Effector CD4-positive, alpha-beta T cell (primary cell): ENCODE measurements around the gene LLCFC1.
"Not testable (repeated sequence)": the region's sequence is repeated elsewhere in the genome, so short reads cannot be mapped to it uniquely, and the experiment has no call there.

Experiments
- DNase-seq: peaks from one replicate; pipeline ENCODE4 v3.0.0-alpha.2; 2020

The LLCFC1 gene

DNA sequence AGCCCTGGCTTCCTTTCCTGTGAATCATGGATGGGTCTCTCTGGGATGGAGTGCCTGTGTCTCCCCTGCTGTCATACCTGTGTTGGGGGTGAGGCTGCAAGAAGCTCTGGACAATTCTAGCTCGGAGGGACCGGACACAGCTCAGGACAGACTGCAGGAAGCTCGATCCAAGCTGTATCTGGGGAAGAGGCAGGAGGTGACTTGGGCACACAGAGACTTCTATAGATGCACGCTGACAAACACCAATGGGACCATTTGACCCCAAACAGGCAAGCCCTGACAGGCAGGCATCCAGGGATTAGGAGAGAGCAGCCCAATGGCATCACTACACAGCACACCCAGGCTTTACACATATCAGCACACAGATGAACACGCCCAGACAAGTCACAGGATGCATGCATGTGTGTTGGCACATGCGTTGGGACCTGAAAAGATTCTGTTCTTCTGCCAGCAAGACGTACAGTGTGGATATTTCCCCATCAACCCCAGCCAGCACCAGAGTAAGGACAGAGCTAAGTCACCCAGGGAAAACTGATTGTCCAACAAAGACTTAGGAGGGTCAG, 4.5 kb downstream of the LLCFC1 start:
- DNase-seq = no peak

DNA sequence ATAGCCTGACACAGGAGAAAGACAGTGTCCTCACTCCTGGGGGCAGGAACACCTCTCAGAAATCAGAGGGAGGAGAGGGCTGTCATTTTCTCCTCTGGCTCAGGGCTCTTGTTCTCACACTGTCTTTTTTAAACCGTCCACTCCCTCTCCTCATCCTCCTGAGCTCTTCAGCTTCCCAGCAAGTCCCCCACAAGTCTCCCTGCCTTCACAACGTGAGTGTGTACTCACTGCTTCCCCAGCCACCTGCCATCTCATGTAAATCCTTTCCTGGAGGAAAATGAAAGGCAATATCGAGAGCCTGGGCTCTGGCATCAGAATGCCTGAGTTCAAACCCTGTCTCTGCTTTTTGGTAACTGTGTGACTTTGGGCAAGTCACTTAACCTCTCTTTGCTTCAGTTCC, 5.7 kb downstream of the LLCFC1 start:
- no peak for DNase-seq

DNA sequence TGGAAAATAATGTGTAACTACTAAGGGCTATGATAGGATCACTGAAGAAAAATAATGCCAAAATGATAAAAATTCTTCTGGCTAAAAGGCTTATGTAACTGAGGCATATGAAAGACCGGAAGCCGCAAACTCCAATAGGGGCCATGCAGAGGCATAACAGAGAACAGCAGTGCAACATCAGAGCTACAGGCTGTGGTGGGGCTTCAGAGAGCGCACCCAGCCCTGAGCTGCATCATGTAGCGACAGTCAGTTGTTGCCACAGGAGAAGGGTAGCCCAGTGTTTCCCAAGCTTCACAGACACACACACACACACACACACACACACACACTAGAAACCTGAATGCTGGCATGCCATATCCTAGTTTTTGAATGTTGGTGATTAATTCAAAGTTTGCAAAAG, 9.3 kb downstream of the LLCFC1 start:
- DNase-seq = no peak

DNA sequence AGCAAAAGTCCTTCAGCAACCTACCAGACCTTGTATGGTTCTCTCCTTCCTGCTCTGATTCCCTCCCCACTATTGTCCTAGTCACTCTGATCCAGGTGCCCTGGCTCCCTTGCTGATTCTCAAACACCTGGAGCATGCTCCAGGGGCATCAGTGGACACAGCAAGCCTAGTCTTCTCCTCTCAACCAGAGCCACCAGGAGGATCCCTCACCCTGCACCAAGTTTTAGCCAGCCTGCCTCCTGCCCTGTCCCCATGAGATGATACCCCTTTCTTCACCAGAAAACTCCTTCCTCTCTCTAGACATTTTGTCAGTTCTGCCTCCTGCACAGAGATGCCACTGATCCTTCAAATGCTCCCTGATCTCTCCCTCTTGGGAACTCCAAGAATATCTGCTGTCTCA, 11.0 kb downstream of the LLCFC1 start:
- no peak for DNase-seq

DNA sequence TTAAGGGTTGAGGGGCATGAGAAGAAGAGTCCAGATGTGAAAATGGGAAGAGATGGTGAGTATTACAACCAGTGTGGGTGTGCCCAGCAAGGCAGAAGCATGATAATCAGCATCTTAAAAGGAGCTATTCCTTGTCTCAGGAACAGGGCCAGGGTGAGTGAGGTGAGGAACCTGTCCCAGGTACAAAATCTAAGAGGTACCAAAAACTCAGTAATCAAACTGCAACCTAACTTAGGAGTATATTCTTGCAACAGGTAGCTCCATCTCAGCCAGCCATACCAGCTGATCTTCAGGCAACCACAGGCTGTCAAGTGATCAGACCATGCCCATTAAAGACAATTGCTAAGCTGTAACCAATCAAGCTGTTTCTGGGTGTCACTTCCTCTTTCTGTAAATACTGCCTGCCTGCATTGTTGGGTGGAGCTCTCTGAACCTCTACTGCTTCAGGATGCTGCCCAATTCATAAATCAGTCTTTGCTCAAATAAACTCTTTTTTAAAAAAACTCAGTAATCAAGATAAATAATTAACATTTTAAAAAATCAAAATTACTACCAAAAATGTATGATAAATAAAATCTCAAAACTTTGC, 15.5 kb downstream of the LLCFC1 start:
- DNase-seq = no peak

DNA sequence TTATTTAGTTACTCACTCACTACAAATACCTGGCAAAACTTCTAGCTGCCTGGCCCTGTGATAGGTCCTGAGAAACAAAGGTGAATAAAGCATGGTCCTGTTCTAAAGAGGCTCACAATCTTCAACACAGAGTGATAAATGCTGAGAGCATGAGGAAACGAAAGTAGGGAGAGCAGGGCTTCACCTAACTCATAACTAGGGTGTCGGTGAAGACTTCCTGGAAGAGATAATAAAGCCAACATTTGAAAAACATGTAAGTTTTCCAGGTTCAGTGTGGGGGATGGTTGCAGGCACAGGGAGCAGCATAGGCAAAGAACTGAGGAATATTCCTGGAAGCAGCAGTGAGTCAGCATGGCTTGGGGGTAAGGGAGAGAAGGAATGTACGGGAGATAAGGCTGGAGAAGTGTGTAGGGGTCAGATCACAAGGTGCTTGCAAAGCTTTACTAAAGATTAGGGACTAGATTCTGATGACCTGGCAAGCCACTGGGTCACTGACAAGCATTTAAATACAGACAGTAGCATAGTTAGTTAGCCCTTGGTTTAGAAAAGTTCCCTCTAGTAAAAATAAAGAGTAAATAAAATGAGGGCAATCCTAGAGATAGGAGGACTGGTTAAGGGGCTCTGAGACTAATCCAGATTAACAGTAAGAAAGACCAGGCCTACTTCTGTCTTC, 17.8 kb downstream of the LLCFC1 start:
- no peak for DNase-seq

DNA sequence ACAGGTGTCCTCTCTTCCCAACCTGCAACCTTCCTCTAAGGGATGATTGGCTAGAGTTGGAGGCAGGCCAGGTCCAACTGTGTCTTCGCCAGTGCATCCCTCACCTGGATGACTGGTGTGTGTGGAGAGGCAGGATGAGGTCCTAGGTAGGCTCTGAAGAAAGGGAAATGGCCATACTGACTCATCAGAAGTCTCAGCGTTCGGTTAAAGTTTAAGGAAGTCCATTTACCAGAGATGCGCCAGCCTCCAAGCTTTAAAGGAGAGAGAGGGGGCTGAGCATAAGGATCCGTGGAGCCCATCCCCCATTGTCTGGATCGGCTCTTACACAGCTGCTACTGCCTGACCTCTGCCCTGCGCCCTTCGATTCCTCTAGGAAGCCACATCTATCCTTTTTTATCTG, 18.4 kb downstream of the LLCFC1 start:
- no peak for DNase-seq

DNA sequence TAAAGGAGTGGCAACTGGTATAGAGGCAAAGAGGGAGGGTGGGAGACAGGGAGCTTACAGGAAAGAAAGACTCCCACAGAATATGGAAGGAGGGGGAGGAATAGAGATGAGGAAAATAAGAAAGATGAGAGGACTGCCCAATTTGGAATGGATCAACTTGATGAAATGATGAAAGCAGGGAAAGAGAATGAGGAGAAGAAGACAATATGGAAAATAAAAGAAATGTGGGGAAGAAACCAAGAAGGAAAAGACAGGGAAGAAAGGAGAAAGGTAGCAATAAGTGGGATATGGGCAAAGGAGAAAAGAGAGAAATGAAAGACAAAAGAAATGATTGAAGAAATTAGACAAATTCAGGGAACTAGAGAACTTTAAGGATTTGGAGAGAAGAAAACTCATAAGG, 19.9 kb downstream of the LLCFC1 start:
- no peak for DNase-seq

DNA sequence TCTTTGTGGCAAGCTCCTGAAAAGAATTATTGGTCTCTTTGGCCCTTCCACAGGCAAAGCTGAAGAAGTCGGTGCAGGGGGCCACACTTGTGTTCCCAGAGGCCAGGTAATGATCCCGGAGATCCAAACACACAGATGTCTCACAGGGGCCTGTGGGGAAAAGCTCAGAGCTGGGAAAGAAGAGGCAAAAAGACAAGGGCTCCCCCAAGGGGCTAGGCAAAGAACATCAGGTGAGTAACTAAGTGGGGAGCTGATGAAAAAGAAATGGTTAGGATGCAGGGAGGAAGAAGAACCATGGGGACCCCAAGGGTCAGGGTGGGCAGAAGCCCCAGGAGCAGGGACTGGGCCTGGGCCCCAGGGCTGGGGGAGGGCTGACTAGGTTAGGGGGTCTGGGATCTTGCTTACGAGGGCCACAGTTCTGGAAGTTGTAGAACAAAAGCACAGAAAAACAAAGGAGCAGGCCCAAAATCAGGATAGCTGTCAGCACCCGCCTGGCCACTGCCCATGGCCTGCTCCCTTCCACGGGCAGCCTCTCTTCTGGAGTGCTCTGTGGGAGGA, 21.8 kb downstream of the LLCFC1 start:
- DNase-seq = no peak

DNA sequence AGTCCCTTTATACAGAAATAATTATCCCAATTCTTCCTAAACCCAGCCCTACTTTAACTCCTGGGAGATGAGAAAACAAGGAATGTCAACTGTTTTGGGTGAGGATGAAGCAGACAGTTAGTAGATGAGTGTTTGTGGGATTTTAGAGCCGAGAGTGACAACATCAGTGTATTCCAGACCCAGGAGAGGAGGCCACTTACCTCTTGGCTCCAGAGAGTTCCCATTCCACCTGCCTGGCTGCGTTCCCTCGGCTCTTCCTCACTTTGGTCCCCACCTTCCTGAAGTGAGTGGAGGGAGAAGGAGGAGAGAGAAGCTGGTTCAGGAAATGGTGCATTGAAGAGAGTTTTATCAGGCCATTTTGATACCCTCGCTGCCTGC, 22.3 kb downstream of the LLCFC1 start:
- no peak for DNase-seq

DNA sequence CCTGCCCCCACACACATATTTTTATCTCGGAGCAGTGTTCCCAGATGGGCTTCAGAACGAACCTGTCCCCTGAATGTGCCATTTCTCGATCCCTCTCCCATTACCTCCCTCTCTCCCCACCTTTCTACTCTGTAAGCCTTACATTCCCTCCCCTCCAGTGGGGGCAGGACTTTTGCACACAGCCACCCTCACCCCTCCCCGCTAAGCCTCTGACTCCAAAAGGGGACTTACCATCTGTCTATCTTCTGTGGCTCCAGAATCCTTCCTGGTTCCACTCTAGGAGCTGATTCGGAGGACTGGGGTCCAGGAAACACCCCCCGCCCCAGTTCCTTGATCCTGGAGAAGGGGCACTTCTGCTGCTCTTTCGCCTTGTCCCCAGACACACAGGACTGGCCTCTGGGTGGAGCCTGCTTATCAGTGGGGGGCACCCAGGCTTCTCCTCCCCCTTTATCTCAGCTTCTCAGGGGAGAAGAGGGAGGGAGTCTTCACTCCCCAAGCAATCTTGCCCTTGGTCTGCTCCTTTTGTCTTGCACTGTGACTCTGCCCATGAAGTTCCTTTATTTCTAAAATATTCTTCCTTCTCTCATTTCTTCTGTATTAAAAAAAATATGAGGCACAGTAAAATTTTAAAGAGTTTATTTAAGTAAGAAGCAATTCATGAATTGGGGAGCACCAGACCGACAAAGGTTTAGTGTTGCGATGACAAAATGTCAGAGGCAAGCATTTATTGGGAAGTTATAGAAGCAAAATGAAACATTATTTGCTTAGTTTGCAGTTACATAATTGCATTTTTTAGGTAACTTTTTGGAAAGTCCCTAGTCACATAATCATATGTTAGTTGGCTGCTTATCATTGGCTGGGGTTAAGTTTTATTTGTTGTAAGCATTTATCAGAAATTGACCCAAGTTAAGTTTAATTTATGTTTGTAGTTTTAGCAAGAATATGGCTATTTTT, 23.0 kb downstream of the LLCFC1 start, which contains the start of gene KEL:
Gene KEL (minus strand): TSS at position 391 of the 954 bp plus-strand sequence. CDS start 157 bp downstream, at position 234.
- DNase-seq = no peak

DNA sequence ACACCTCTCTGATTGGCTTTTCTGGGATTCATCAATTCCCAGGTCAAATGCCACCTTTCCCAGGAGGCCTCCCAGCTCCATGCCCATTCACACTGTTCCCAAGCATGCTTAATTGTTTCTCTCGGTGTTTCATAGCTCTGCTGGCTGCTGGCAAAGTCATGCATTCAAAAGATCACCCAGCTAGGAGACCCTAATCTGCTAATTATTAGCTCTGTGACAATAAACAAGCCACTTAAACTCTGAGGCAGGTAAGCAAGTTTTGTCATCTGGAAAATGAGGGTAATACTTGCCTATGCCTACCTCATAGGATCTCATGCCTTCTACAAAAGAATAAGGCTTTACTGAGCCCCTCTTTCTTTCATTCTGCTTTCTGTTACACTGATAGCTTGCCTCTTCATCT, 23.7 kb downstream of the LLCFC1 start:
- no peak for DNase-seq

DNA sequence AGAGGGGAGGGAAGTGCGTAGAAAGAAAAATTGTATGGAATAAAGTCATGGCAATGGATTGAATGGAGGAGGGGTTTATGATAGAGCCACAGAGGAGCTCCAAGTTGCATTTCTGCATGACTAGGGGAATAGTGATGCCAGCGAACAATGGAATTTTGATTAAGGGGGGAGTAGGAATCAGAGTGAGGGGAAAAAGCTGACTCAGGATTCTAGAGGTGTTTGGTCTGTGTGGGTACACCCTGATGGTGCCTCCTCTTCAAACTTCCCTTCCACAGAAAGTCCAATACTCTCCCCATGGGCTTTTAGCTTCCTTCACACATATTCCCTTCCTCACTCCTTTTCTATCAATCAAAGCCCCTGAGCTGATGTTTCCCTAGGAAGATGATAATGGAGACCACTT, 24.7 kb downstream of the LLCFC1 start:
- no peak for DNase-seq

DNA sequence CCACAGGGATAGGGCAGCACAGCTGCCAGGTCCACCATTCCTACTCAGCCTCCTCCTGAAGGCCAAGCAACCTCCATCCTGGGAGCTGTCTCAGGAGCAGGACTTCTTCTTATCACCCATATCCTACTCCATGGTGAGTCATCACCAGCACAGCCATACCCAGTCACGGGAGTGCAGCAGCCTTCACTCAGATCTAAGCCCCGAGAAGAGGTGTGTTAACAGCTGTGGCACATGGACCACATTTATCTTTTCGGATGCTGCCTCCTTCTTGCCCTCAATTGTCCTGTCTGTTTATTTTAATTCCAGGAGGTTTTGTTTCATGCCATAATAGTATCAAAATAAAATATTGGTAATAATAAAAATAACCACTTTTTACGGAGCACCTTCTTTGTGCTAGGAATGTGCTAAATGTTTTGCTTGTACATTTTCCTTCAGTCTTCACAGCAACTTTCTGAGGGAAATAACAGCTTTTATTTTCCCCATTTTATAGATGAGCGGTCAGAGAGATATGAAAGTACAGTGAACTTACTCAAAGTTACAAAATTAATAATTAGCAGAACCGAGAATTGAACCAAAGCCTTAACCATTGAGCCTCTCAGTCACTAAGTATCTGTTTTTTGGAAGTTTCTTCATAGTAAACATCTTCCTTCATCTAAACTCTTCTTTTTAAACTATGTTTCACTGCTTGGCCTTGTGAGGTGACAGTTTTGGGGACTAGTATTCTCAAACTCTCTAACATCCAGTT, 25.4 kb downstream of the LLCFC1 start:
- DNase-seq = no peak

DNA sequence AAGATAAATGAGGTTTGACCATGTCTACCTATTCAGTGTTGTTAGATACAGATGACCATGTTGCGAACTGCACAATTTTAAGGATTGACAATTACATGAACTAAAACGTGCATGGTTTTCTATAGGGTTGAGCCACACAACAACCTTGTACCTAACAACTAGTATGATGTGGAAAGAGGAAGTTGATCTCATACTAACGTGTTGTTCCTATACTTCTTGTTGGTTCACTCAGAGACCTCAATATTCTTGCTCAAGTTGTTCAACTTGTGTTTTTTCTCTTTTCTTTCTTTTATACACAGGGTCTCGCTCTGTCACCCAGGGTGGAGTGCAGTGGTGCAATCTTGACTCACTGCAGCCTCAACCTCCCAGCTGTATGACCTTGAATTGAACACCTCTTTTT, 28.9 kb downstream of the LLCFC1 start:
- no peak for DNase-seq

DNA sequence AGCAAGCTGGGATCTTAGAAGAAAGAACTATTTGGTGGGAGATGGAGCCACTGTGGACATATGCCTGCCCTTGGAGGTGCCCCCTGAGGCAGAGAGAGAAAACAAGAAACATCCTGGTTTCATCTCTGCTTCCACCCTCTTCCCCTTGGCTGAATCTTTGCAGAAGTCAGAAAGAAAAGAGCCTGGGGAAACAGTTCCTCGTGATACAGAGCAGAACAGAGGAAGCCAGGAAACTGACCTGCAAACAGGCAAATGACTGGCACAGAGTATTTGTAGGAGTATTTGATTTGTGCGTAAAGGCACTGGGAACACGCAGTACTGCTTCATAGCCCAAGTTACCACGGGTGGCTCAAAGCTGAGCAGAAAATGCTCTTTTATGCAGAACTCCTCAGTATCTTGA, 29.9 kb downstream of the LLCFC1 start:
- DNase-seq = no peak

DNA sequence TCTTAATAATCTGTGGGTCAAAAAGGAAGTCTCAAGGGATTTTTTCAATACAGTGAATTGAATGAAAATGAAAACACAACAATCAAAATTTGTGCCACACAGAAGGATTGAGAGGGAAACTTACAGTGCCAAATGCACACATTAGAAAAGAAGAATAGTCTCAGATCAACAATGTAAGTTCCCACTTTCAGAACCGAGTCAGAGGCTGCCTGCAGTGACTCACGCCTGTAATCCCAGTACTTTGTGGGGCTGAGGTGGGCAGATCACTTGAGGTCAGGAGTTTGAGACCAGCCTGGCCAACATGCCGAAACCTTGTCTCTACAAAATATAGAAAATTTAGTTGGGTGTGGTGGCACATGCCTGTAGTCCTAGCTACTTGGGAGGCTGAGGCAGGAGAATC, 35.3 kb downstream of the LLCFC1 start:
- DNase-seq = no peak

DNA sequence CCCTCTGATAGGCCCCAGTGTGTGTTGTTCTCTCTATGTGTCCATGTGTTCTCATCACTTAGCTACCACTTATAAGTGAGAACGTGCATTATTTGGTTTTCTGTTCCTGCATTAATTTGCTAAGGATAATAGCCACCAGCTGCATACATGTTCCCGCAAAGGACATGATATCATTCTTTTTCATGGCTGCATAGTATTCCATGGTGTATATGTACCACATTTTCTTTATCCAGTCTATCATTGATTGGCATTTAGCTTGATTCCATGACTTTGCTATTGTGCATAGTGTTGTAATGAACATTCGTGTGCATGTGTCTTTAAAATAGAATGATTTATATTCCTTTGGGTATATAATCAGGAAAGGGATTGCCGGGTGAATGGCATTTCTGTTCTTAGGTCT, 39.1 kb downstream of the LLCFC1 start:
- not testable (repeated sequence) for DNase-seq

DNA sequence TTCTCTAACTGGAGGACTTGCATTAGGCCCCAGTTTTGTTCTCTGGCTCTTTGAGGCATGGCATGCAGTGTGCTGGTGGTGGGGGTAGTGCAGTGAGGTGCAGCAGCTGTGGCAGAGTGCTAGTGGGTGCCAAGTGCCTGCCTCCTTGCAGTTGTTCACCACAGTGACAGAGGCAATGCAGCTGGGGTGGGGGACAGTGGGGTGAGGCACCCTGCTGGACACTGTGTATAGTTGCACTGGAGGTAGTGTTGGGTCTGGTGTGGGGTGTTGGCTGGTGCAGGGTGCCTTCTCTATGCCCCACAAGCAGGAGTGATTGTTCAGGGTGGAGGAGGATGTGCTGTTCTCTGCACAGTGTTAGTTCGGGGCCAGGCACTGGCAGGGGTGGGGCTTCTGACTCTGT, 44.5 kb downstream of the LLCFC1 start:
- no peak for DNase-seq

DNA sequence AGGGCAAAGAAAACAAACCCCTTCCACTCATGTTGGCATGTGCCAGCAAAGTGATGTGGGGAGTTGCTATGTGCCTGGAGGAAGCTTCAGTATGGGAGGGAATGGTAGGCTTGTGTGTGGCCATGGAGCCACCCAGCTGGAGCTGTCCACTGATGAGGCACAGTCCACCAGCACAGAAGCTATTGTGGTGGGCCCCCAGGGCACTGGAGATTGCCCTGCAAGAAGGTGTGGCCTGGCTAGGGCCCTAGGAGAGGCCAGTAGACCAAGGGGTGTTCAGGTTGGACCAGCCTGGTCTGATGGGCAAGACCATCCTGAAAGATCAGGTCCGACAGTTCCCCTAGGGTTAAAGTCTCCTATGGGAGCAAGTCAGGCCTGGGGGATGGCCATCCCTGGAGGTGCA, 45.0 kb downstream of the LLCFC1 start:
- DNase-seq = no peak
